PC-3 (cell line): Measurements from ENCODE around the gene KIAA1217. TPM values are rescaled to one million over a fixed set of nuclear protein-coding genes. Genes with fewer than 3 reads are reported as not detected.

Experiments
- ATAC-seq: fragments of 200-7000 bp; cut with Tn5 transposase; 2 replicates; pipeline ENCODE4 v1.9.1; 2020; ENCODE audit warnings: mild to moderate bottlenecking, moderate library complexity
- BruUV-seq: library from RNA; stranded (reverse); fragments of 400-500 nt; replicated peaks from 2 replicates; lab custom pipeline; 2021; lab: Mats Ljungman, UMichigan
- CTCF ChIA-PET: fragments of 300-600 bp; sonication (Branson Sonifier 250); formaldehyde crosslinking; loops from one replicate; lab custom pipeline; 2022; ENCODE audit warnings: antibody characterized with exemption; lab: Charles Lee
- POLR2A ChIA-PET: fragments of 300-600 bp; sonication (Branson Sonifier 250); formaldehyde crosslinking; loops from one replicate; lab custom pipeline; 2022; ENCODE audit warnings: antibody characterized with exemption; ENCODE audit not compliant: unreplicated experiment; lab: Charles Lee
- DNase-seq: peaks from one replicate; pipeline ENCODE4 v3.0.0-alpha.2; 2015
- H2AFZ ChIP-seq: fragments of 300-600 bp; sonication (generic); 2 replicates; pipeline ENCODE4 v1.6.0; 2016; ENCODE audit warnings: antibody characterized with exemption, low read length
- H3F3A ChIP-seq: fragments of 300-600 bp; sonication (generic); one replicate; pipeline ENCODE4 v1.6.0; 2017; ENCODE audit warnings: antibody characterized with exemption, low read length, control low read depth, mild to moderate bottlenecking; ENCODE audit not compliant: unreplicated experiment
- H3K27ac ChIP-seq: fragments of 300-600 bp; sonication (generic); 2 replicates; pipeline ENCODE4 v1.5.1; 2016; ENCODE audit warnings: mild to moderate bottlenecking, low read length
- H3K27me3 ChIP-seq: fragments of 300-600 bp; sonication (generic); 2 replicates; pipeline ENCODE4 v1.6.1; 2016; ENCODE audit warnings: low read length, mixed read lengths
- H3K36me3 ChIP-seq: fragments of 300-600 bp; sonication (generic); 2 replicates; pipeline ENCODE4 v1.6.1; 2016; ENCODE audit warnings: low read depth, mixed run types, low read length, mixed read lengths
- H3K4me1 ChIP-seq: fragments of 300-600 bp; sonication (generic); 2 replicates; pipeline ENCODE4 v1.5.1; 2016; ENCODE audit warnings: low read length; ENCODE audit not compliant: insufficient read depth
- H3K4me2 ChIP-seq: fragments of 300-600 bp; sonication (generic); 2 replicates; pipeline ENCODE4 v1.6.0; 2016; ENCODE audit warnings: low read length
- H3K4me3 ChIP-seq: fragments of 300-600 bp; sonication (generic); 2 replicates; pipeline ENCODE4 v1.5.1; 2016; ENCODE audit warnings: mild to moderate bottlenecking, low read length, mixed read lengths
- H3K79me2 ChIP-seq: fragments of 300-600 bp; sonication (generic); 2 replicates; pipeline ENCODE4 v1.6.1; 2017; ENCODE audit warnings: low read length, mixed read lengths
- H3K9ac ChIP-seq: fragments of 300-600 bp; sonication (generic); 2 replicates; pipeline ENCODE4 v1.6.0; 2016; ENCODE audit warnings: mild to moderate bottlenecking, low read length
- H3K9me2 ChIP-seq: fragments of 300-600 bp; sonication (generic); replicated peaks from 2 replicates; pipeline ENCODE4 v1.6.1; 2016; ENCODE audit warnings: mixed run types, low read length, mixed read lengths
- H3K9me3 ChIP-seq: fragments of 300-600 bp; sonication (generic); 2 replicates; pipeline ENCODE4 v1.6.1; 2016; ENCODE audit warnings: low read length, mixed read lengths
- H4K20me1 ChIP-seq: fragments of 300-600 bp; sonication (generic); 2 replicates; pipeline ENCODE4 v1.6.1; 2016; ENCODE audit warnings: low read length, mixed read lengths
- CTCF ChIP-seq: fragments of 300-600 bp; sonication (generic); conservative IDR thresholded peaks from 2 replicates; pipeline ENCODE4 v1.5.1; 2017; ENCODE audit warnings: antibody characterized with exemption, low read depth, mild to moderate bottlenecking, low read length
- EZH2 ChIP-seq: fragments of 300-600 bp; sonication (generic); IDR thresholded peaks from one replicate; pipeline ENCODE4 v1.6.1; 2017; ENCODE audit warnings: antibody characterized with exemption, mild to moderate bottlenecking, low read length; ENCODE audit not compliant: unreplicated experiment
- EZH2phosphoT487 ChIP-seq: fragments of 300-600 bp; sonication (generic); IDR thresholded peaks from 2 replicates; pipeline ENCODE4 v1.6.1; 2018; ENCODE audit warnings: mild to moderate bottlenecking, antibody characterized with exemption, low read length, borderline replicate concordance
- intact Hi-C: fragments of 100-400 bp; cut with micrococcal nuclease; formaldehyde crosslinking; loops from 2 replicates; pipeline ENCODE4 v1.9.0; 2023
- total RNA-seq: library from RNA; depleted of rRNA; stranded (reverse); fragments of >200 nt; gene quantifications from 2 replicates; pipeline ENCODE4 v1.2.3, GENCODE V29; 2014

The KIAA1217 gene
- total RNA-seq, 1 experiment from 2014 or later, result 16.0 TPM

GRCh38 chr10:24568042-24568441 is 359.1 kb downstream of the KIAA1217 start:
- Histone ChIP-seq H2AFZ (no peak overlapping the region), H3K4me1 (no peaks in the 10 kb centered on the region), H3K27me3 (no peaks in the 10 kb centered on the region), H3K4me2 (no peak overlapping the region), H4K20me1 (no peaks in the 10 kb centered on the region), H3K79me2 (no peaks in the 10 kb centered on the region), H3K36me3 (no peaks in the 10 kb centered on the region), H3F3A (no peaks in the 10 kb centered on the region), H3K9ac (no peak overlapping the region), H3K4me3 (no peak overlapping the region), H3K9me2 (no peaks in the 10 kb centered on the region), H3K9me3 (no peaks in the 10 kb centered on the region), H3K27ac (no peak overlapping the region)
- DNase-seq, result no peak
- BruUV-seq, result no TSS peak
- intact Hi-C loops, result loop anchor here (10.0 kb wide), 1 partner anchor 657 kb away; no protein-coding TSS in a partner anchor
- ChIA-PET CTCF (no interaction called here), POLR2A (no interaction called here)
- TF ChIP-seq CTCF (no peak), EZH2 (no peak), EZH2phosphoT487 (no peak)
- ATAC-seq, result no peak

GRCh38 chr10:24569330-24569796 is 360.4 kb downstream of the KIAA1217 start:
- ChIA-PET CTCF (no interaction called here), POLR2A (no interaction called here)
- Histone ChIP-seq H3F3A (no peaks in the 10 kb centered on the region), H3K27ac (no peak overlapping the region), H3K9ac (no peak overlapping the region), H3K4me2 (no peak overlapping the region), H3K4me1 (no peaks in the 10 kb centered on the region), H3K9me3 (no peaks in the 10 kb centered on the region), H3K9me2 (no peaks in the 10 kb centered on the region), H3K27me3 (no peaks in the 10 kb centered on the region), H2AFZ (no peak overlapping the region), H3K4me3 (no peak overlapping the region), H4K20me1 (no peaks in the 10 kb centered on the region), H3K79me2 (no peaks in the 10 kb centered on the region), H3K36me3 (no peaks in the 10 kb centered on the region)
- intact Hi-C loops, result loop anchor here (10.0 kb wide), 1 partner anchor 655 kb away; no protein-coding TSS in a partner anchor
- no peak for TF ChIP-seq CTCF
- no peak for TF ChIP-seq EZH2
- TF ChIP-seq EZH2phosphoT487, result no peak
- ATAC-seq, result no peak
- no peak for DNase-seq
- BruUV-seq, result no TSS peak

- no peak overlapping the region for H2AFZ ChIP-seq
- no peaks in the 10 kb centered on the region for H3K27me3 ChIP-seq
- H3K79me2 ChIP-seq, result no peaks in the 10 kb centered on the region
- DNase-seq, result no peak
- no peaks in the 10 kb centered on the region for H3F3A ChIP-seq
- CTCF ChIA-PET, result no interaction called here
- H3K4me1 ChIP-seq, result no peaks in the 10 kb centered on the region
- H3K9me3 ChIP-seq, result no peaks in the 10 kb centered on the region
- no peak for TF ChIP-seq CTCF
- TF ChIP-seq EZH2phosphoT487, result no peak
- TF ChIP-seq EZH2, result no peak
- no peak overlapping the region for H3K4me3 ChIP-seq
- no peak overlapping the region for H3K9ac ChIP-seq
- no peaks in the 10 kb centered on the region for H3K36me3 ChIP-seq
- POLR2A ChIA-PET, result no interaction called here
- intact Hi-C loops, result loop anchor here (10.0 kb wide), 1 partner anchor 655 kb away; no protein-coding TSS in a partner anchor
- ATAC-seq, result no peak
- H3K9me2 ChIP-seq, result no peaks in the 10 kb centered on the region
- H4K20me1 ChIP-seq, result no peaks in the 10 kb centered on the region
- H3K4me2 ChIP-seq, result no peak overlapping the region
- BruUV-seq, result no TSS peak
- H3K27ac ChIP-seq, result no peak overlapping the region
Observed at GRCh38 chr10:24569828-24570657, 361.1 kb downstream of the KIAA1217 start.
